Endothelial cell of umbilical vein (primary cell): Measurements from ENCODE around the gene NFX1. TPM values are rescaled to one million over a fixed set of nuclear protein-coding genes. Genes with fewer than 3 reads are reported as not detected.

Experiments
- BruUV-seq: library from RNA; stranded (reverse); fragments of 400-500 nt; replicated peaks from 2 replicates; lab custom pipeline; 2021; lab: Mats Ljungman, UMichigan
- CTCF ChIA-PET: fragments of 300-600, 350-600 bp; sonication (Branson Sonifier 250); formaldehyde crosslinking; loops from one replicate; lab custom pipeline; 2021; ENCODE audit warnings: antibody characterized with exemption, inconsistent platforms; lab: Charles Lee
- POLR2A ChIA-PET: fragments of 300-600, 350-600 bp; sonication (Branson Sonifier 250); formaldehyde crosslinking; loops from one replicate; lab custom pipeline; 2021; ENCODE audit warnings: antibody characterized with exemption, inconsistent platforms; lab: Charles Lee
- DNase-seq: peaks from one replicate; pipeline ENCODE4 v3.0.0-alpha.2; 2011; ENCODE audit warnings: low read depth, low spot score
- FAIRE-seq: peaks from 2 replicates; lab custom pipeline; 2011; peaks lifted over from hg19 to GRCh38; lab: Jason Lieb, UNC
- H2AFZ ChIP-seq: 2 replicates; pipeline ENCODE4 v1.6.0; 2012; ENCODE audit warnings: low read depth, low read length, control low read depth, inconsistent platforms
- H3K27ac ChIP-seq: 2 replicates; pipeline ENCODE4 v1.5.1; 2011; ENCODE audit warnings: low read depth, mild to moderate bottlenecking, control low read depth, low read length, moderate library complexity; ENCODE audit not compliant: insufficient read depth
- H3K27me3 ChIP-seq, 2 experiments: 2 replicates each; pipeline versions ENCODE4 v1.6.0 to v1.6.1; 2011; ENCODE audit warnings: low read length in 2 of 2, mixed read lengths in 1 of 2; ENCODE audit not compliant: control insufficient read depth in 2 of 2, insufficient read depth in 2 of 2
- H3K36me3 ChIP-seq, 2 experiments: 2 replicates in 1 of 2; 3 replicates in 1 of 2; pipeline ENCODE4 v1.5.1; 2011; ENCODE audit warnings: low read length in 2 of 2, mild to moderate bottlenecking in 1 of 2, moderate library complexity in 1 of 2; ENCODE audit not compliant: control insufficient read depth in 2 of 2, insufficient read depth in 2 of 2; ENCODE audit errors: extremely low read depth in 1 of 2
- H3K4me1 ChIP-seq: 3 replicates; pipeline ENCODE4 v1.5.1; 2011; ENCODE audit warnings: mild to moderate bottlenecking, low read length; ENCODE audit not compliant: control insufficient read depth, insufficient read depth; ENCODE audit errors: extremely low read depth
- H3K4me2 ChIP-seq: 2 replicates; pipeline ENCODE4 v1.6.1; 2011; ENCODE audit warnings: low read length, control low read depth, mixed read lengths; ENCODE audit not compliant: insufficient read depth
- H3K4me3 ChIP-seq, 3 experiments: fragments of 200-600 bp in 1 of 3; sonication (generic), shearing (Covaris generic) in 1 of 3; replicated peaks in 1 of 3; 2 replicates each; pipeline ENCODE4 v1.5.1; 2011 to 2016; ENCODE audit warnings: control low read depth in 3 of 3, low read length in 3 of 3, mild to moderate bottlenecking in 2 of 3, inconsistent platforms in 1 of 3, low read depth in 1 of 3, moderate library complexity in 1 of 3; ENCODE audit not compliant: insufficient read depth in 1 of 3
- H3K79me2 ChIP-seq: 2 replicates; pipeline ENCODE4 v1.6.0; 2012; ENCODE audit warnings: low read length, inconsistent platforms; ENCODE audit not compliant: control insufficient read depth, insufficient read depth
- H3K9ac ChIP-seq: replicated peaks from 2 replicates; pipeline ENCODE3; 2011; ENCODE audit warnings: low read length, control low read depth; ENCODE audit not compliant: insufficient read depth; ENCODE audit errors: extremely low read depth
- H3K9me1 ChIP-seq: replicated peaks from 3 replicates; pipeline ENCODE4 v1.6.0; 2011; ENCODE audit warnings: mild to moderate bottlenecking, low read length; ENCODE audit not compliant: control insufficient read depth, insufficient read depth; ENCODE audit errors: extremely low read depth
- H3K9me3 ChIP-seq: replicated peaks from 2 replicates; pipeline ENCODE4 v1.5.1; 2012; ENCODE audit warnings: low read length, inconsistent platforms; ENCODE audit not compliant: control insufficient read depth, insufficient read depth
- H4K20me1 ChIP-seq: replicated peaks from 2 replicates; pipeline ENCODE3; 2011; ENCODE audit warnings: mild to moderate bottlenecking, low read length; ENCODE audit not compliant: control insufficient read depth, insufficient read depth; ENCODE audit errors: extremely low read depth
- EZH2 ChIP-seq: IDR thresholded peaks from 2 replicates; pipeline ENCODE4 v1.6.1; 2012; ENCODE audit warnings: borderline replicate concordance, low read depth, mild to moderate bottlenecking, moderate library complexity, low read length, inconsistent platforms; ENCODE audit not compliant: severe bottlenecking
- FOS ChIP-seq: IDR thresholded peaks from 2 replicates; pipeline ENCODE4 v1.6.1; 2011; ENCODE audit warnings: mild to moderate bottlenecking, low read length, moderate library complexity, borderline replicate concordance; ENCODE audit not compliant: insufficient read depth
- GATA2 ChIP-seq: IDR thresholded peaks from 2 replicates; pipeline ENCODE4 v1.7.0; 2011; ENCODE audit warnings: low read depth, mild to moderate bottlenecking, moderate library complexity, mixed read lengths, low read length; ENCODE audit not compliant: insufficient read length, insufficient read depth
- JUN ChIP-seq: IDR thresholded peaks from 2 replicates; pipeline ENCODE4 v1.6.1; 2011; ENCODE audit warnings: borderline replicate concordance, low read depth; ENCODE audit not compliant: insufficient read length, insufficient read depth
- POLR2AphosphoS5 ChIP-seq: IDR thresholded peaks from 2 replicates; pipeline ENCODE4 v1.6.1; 2012; ENCODE audit warnings: low read depth, mild to moderate bottlenecking, control low read depth, low read length, moderate library complexity; ENCODE audit not compliant: insufficient read depth
- dilution Hi-C: fragments of 300-500 bp; cut with MboI; formaldehyde crosslinking; loops from one replicate; pipeline ENCODE4 v1.15.0; 2019; ENCODE audit warnings: low sequenced_read_pairs; ENCODE audit not compliant: extremely low pct_ligation_motif_present
- intact Hi-C: fragments of 100-400 bp; cut with micrococcal nuclease; formaldehyde crosslinking; loops from one replicate; pipeline ENCODE4 v1.10.0; 2022
- polyA plus RNA-seq, 4 experiments: library from polyadenylated mRNA; depleted of rRNA in 3 of 4; stranded (reverse) in 3 of 4; unstranded in 1 of 4; fragments of >200 nt; gene quantifications; 2 replicates each; pipeline versions ENCODE4 v1.2.1 to v1.2.3, GENCODE V29; 2011 to 2012; ENCODE audit warnings: missing spikeins in 1 of 4
- total RNA-seq: library from RNA; stranded (reverse); gene quantifications from 2 replicates; pipeline ENCODE4 v1.2.3, GENCODE V29; 2021

NFX1 gene
- total and polyA plus RNA-seq, 2 donors (not counting 3 experiments of a cell fraction or from before 2014, with no cell fraction given): 19.3 to 21.7 TPM

DNA sequence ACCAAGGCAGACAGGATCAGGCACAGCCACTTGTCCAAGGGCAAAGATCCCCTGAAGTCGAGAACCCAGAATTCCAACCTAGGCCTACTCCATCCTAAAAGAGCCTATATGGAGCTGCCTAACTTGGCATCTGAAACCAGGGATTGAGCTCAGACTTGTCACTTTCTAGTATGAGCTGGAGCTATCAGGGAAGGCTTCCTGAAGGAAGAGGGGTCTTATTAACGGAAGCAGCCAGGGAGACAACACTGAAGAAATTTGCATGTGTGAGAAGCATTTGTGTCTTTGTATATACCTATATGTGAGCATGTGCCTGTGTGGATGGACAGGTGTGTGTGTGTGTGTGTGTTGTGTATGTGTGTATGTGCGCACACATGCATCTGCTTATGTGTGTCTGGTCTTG, 116.7 kb downstream of the NFX1 start:
- no peak for TF ChIP-seq FOS
- H3K79me2 ChIP-seq: no peaks in the 10 kb centered on the region
- ChIA-PET CTCF (interaction anchor here (1.3 to 1.4 kb wide), 2 partner anchors 8 to 60 kb away, joined by 3 to 4 read pairs; no protein-coding TSS in a partner anchor), POLR2A (no interaction called here)
- H4K20me1 ChIP-seq: no peaks in the 10 kb centered on the region
- no peak for FAIRE-seq
- dilution Hi-C loops: no loop called here
- no peaks in the 10 kb centered on the region for H3K9me1 ChIP-seq
- DNase-seq: no peak
- no peaks in the 10 kb centered on the region for H3K4me1 ChIP-seq
- intact Hi-C loops: loop anchor here (5.0 to 10.0 kb wide), 3 partner anchors 45 to 318 kb away; no protein-coding TSS in a partner anchor
- no peak overlapping the region for H3K9ac ChIP-seq
- H3K36me3 ChIP-seq: no peaks in the 10 kb centered on the region
- no TSS peak for BruUV-seq
- H3K27ac ChIP-seq: no peak overlapping the region
- H3K4me3 ChIP-seq: no peak overlapping the region
- no peak overlapping the region for H3K4me2 ChIP-seq
- H3K27me3 ChIP-seq: no peaks in the 10 kb centered on the region
- H2AFZ ChIP-seq: no peak overlapping the region
- H3K9me3 ChIP-seq: no peaks in the 10 kb centered on the region

DNA sequence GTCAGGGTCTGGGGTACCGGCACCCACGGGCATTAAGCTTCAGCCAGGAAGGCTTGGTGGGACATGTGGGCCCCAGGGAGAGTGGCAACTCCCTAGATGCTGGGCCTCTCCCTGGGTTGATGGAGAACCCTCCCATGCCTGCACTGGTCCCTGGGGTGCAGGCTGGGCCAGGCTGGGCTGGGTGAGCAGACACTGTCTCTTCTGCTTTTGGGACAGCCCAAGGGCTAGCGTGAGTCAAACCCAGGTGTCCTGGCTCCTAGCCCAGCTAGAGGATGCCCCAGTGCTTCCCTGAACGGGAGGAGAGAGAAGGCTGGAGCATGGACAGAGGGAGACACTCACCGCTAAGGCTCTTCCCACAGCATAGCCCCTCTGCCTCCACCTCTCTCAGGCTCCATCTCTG, 117.8 kb downstream of the NFX1 start:
- no peak overlapping the region for H3K9ac ChIP-seq
- DNase-seq: no peak
- BruUV-seq: no TSS peak
- TF ChIP-seq JUN (no peak), GATA2 (no peak), EZH2 (no peak), POLR2AphosphoS5 (no peak)
- no peak for FAIRE-seq
- no peaks in the 10 kb centered on the region for H3K9me1 ChIP-seq
- dilution Hi-C loops (no loop called here), intact Hi-C loops (loop anchor here (5.0 to 10.0 kb wide), 3 partner anchors 44 to 317 kb away; no protein-coding TSS in a partner anchor)
- H3K79me2 ChIP-seq: no peaks in the 10 kb centered on the region
- CTCF ChIA-PET: interaction anchor here (1.0 to 1.4 kb wide), 3 partner anchors 7 to 45 kb away, joined by 3 to 4 read pairs (median 4); partner anchors contain the start of gene AQP3
- POLR2A ChIA-PET: no interaction called here
- no peak overlapping the region for H3K27ac ChIP-seq
- no peaks in the 10 kb centered on the region for H3K4me1 ChIP-seq
- H3K4me2 ChIP-seq: no peak overlapping the region
- H4K20me1 ChIP-seq: no peaks in the 10 kb centered on the region
- H3K27me3 ChIP-seq: no peaks in the 10 kb centered on the region
- H3K4me3 ChIP-seq: no peak overlapping the region
- no peaks in the 10 kb centered on the region for H3K36me3 ChIP-seq
- no peaks in the 10 kb centered on the region for H3K9me3 ChIP-seq
- H2AFZ ChIP-seq: no peak overlapping the region
